ENCODE results near the gene MECR.
"Not testable (repeated sequence)": the region's sequence is repeated elsewhere in the genome, so short reads cannot be mapped to it uniquely, and the experiment has no call there.

The MECR gene

DNA sequence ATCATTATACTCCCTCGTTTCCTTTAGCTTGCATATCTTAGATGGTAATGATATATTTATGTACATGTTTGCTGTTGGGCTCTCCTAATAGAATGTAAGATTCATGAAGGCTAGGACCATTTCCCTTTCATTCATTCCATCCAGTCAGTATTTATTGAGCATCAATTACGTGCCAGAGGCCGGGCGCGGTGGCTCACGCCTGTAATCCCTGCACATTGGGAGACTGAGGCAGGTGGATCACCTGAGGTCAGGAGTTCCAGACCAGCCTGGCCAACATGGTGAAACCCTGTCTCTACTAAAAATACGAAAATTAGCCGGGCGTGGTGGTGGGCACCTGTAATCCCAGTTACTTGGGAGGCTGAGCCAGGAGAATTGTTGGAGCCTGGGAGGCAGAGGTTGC is 4.1 kb upstream of the MECR start:
- not testable (repeated sequence) for DNase-seq

DNA sequence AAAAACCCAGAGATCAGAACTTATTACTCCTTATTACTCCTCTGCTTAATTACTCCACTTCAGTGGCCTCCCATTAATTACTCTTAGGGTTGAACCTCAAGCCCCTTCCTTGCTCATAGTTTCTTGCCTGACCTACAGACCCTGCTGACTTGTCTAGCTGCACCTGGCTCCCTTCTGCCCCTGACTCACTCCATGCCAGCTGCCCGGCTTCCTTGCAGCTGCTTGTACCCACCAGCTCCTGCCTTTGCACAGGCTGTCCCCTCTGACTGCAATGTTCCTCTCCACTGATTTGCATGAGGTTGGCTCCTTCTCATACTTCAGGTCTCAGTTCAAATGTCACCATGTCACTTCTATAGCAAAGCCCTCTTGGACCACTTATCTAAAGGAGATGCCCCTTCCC is 3.7 kb upstream of the MECR start:
- DNase-seq, result no peak

- no peak for DNase-seq
Measured at GRCh38 chr1:29233693-29234092, 3.0 kb upstream of the MECR start.

- DNase-seq, result no peak
Measured at GRCh38 chr1:29232387-29232786, 1.7 kb upstream of the MECR start.

- DNase-seq, result no peak
Measured at GRCh38 chr1:29230204-29230552, 556 bp downstream of the MECR start.

DNA sequence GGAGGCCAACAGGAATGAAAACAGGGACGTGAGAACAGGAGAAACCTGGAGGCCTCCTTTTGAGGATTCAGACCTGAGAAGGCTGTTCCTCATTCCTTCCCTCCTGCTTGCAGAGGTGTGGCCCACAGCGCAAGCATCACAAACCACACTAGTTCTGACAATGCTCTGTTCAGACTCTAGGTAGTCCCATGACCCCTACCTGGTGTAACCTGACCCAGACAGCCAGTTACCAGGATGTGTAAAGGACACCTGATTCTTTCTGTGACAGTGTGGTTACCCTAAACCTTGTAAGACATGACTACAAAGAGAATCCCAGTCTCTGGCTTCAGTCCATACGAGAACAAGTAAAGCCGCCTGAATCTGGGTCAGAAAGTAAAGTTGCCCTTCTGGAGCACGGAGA is 3.2 kb downstream of the MECR start:
- DNase-seq, result no peak

- DNase-seq, result no peak
Measured at GRCh38 chr1:29225361-29225760, 5.4 kb downstream of the MECR start.

DNA sequence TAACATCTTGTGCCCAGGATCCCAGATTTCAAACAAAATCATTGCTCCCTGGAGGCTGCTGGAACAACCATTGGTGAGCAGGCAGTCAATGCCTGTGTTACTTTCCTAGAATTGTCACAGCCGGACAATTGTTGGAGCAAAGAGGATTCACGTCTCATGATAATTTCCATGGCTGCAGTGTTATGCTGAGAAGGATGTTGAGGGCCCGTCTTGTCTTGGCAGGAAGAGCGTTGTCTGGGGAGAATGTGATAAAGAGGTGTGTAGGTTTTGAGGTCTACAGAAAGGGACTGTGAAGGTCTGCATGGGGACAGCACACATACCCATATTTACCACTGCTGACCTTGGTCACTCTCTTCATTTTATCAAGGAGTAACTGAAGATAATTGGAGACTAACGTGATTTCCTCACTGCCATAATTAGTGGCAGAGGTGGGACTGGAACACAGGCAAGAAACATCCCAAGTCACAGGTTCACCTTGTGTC is 6.3 kb downstream of the MECR start:
- DNase-seq, result no peak

- no peak for DNase-seq
Measured at GRCh38 chr1:29223521-29223920, 7.2 kb downstream of the MECR start.

- no peak for DNase-seq
Measured at GRCh38 chr1:29222686-29223085, 8.0 kb downstream of the MECR start.

- DNase-seq, result not testable (repeated sequence)
Measured at GRCh38 chr1:29222260-29222659, 8.5 kb downstream of the MECR start.

GRCh38 chr1:29221296-29221695 is 9.4 kb downstream of the MECR start:
- DNase-seq, result no peak

- DNase-seq, result no peak
Measured at GRCh38 chr1:29218223-29218622, 12.5 kb downstream of the MECR start.

DNA sequence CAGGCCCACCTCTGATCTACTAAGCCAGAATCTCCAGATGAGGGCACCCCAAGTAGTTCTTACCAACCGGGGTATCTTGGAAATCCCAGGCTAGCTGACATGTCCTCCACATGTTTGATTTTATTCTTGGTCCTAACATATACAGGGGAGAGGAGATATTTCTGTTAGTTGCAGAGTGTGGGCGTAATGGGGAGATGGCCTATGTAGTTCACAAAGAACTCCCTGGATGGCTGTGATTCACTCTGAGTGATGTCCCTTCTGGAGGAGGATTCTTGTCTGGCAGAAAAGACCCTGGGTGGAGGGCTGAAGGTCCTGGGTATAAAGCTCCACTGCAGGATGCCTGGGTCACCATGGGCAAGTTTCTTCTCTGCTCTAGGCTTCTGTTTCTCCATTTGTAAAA is 13.1 kb downstream of the MECR start:
- no peak for DNase-seq

- DNase-seq, result no peak
Measured at GRCh38 chr1:29213055-29213454, 17.7 kb downstream of the MECR start.

- peak; percentile 2 for DNase-seq
Measured at GRCh38 chr1:29211086-29212030, 19.4 kb downstream of the MECR start.

- DNase-seq, result no peak
Measured at GRCh38 chr1:29210278-29211085, 20.3 kb downstream of the MECR start.

DNA sequence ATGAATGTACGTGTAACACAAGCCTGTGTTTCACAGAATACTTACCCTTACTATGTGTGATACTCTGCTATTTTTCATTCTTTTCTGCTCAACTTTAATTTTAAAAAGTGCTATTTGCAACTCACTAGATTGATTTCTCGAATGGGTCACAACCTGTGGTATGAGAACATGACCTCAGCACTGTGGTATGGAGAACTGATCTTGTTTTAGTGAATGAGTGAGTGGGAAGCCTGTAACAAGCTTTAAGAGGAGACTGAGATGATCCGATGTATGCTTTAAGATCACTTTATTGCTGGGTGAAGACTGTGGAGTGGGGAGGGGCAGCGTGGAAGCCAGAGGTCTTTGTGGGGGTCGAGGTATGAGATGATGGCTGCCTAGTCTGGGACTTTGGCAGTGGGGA is 21.6 kb downstream of the MECR start:
- no peak for DNase-seq

GRCh38 chr1:29208442-29208841 is 22.3 kb downstream of the MECR start:
- no peak for DNase-seq

- peak; percentile 80 for DNase-seq
Measured at GRCh38 chr1:29202584-29203340, 28.0 kb downstream of the MECR start.

DNA sequence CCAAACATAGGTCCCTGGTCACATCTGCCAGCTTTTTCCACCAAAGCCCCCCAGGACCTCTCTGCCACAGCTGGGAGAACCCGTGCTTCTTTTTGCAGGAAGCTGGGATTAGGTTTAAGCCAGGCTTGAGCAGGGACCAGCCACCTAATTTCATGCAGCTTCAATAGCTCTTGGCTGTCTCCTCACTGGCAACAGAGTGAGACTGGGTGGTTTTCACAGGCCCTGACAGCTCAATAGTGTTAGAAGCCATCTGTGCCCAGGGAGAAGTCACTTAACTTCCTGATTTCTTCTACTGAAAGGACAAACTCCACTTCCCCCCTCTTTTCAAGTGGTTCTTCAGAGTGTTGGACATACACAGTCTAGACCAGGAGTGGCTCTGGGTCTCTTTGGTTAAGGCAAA is 28.7 kb downstream of the MECR start:
- no peak for DNase-seq

- DNase-seq, result no peak
Measured at GRCh38 chr1:29201595-29202051, 29.1 kb downstream of the MECR start.
